HL-60 (cell line): ENCODE measurements around the gene COL6A2.

ENCODE experiments used
- GABPA ChIP-seq: IDR thresholded peaks from 2 replicates; pipeline ENCODE4 v1.6.1; 2012; ENCODE audit warnings: low read depth
- TF ChIP-seq, protein P1 (sequence below): IDR thresholded peaks from one replicate; pipeline ENCODE4 v1.5.1; 2011; ENCODE audit warnings: low read length, control low read depth, inconsistent platforms; ENCODE audit not compliant: insufficient read depth

DNA sequence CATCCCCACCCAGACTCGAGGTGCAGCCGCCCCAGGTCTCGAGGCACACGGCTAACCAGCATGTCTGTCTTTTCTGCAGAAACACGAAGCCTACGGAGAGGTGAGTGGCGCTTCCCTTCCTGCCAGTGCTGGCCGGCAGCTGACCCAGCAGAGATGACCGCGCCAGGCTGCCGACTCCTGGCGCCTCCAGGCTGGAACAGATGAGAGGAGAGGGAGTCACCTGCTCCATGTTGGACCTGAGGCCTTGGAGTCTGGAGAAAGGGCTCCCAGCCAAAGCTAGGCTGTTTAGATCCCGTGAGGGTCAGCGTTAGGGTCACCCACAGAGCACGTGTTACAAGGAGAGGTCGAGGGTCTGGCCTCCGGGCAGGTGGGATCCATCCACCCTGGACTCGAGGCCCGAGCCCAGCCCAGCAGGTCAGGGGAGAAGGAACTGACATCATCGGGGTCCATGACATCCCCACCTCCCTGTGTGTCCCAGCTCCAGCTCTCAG is 14.9 kb downstream of the COL6A2 start:
- TF ChIP-seq GABPA, result no peak
- TF ChIP-seq, protein P1, sequence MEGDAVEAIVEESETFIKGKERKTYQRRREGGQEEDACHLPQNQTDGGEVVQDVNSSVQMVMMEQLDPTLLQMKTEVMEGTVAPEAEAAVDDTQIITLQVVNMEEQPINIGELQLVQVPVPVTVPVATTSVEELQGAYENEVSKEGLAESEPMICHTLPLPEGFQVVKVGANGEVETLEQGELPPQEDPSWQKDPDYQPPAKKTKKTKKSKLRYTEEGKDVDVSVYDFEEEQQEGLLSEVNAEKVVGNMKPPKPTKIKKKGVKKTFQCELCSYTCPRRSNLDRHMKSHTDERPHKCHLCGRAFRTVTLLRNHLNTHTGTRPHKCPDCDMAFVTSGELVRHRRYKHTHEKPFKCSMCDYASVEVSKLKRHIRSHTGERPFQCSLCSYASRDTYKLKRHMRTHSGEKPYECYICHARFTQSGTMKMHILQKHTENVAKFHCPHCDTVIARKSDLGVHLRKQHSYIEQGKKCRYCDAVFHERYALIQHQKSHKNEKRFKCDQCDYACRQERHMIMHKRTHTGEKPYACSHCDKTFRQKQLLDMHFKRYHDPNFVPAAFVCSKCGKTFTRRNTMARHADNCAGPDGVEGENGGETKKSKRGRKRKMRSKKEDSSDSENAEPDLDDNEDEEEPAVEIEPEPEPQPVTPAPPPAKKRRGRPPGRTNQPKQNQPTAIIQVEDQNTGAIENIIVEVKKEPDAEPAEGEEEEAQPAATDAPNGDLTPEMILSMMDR, result no peak
